DOHH2 (cell line): ENCODE results near the gene CDH22.

Experiments
- CTCF ChIP-seq: fragments of 200-600 bp; sonication (generic); IDR thresholded peaks from one replicate; pipeline ENCODE4 v1.5.1; 2014; ENCODE audit warnings: antibody characterized with exemption, mild to moderate bottlenecking, low read depth, low read length; ENCODE audit not compliant: poor library complexity, severe bottlenecking
- EZH2phosphoT487 ChIP-seq: fragments of 200-600 bp; sonication (generic); IDR thresholded peaks from 2 replicates; pipeline ENCODE4 v1.6.1; 2017; ENCODE audit warnings: borderline replicate concordance, mild to moderate bottlenecking, antibody characterized with exemption, low read length, moderate library complexity, mixed read lengths

DNA sequence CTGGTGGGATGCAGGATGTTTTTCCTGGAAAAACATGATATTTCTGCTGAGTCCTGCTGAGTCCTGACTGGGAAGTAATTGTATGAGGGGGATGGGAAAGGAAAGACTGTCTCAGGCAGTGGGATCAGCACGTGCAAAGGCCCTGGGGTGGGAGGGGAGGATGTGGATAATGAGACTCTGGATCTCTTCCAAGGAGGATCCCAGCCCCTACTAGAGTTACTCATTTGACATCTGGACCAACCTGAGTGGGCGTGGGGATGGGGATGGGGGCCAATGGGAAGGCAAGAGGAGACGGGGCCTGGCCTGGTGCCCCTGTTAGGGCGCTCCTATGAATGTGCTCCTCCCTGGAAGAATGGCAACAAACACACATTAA is 117.1 kb downstream of the CDH22 start:
- TF ChIP-seq CTCF (no peak), EZH2phosphoT487 (no peak)
